Raji (cell line): Measurements from ENCODE around the gene ENOX1.

Experiments used
- POLR2A ChIP-seq: IDR thresholded peaks from 2 replicates; pipeline ENCODE4 v1.6.1; 2011; ENCODE audit warnings: low read depth, low read length, control low read depth; ENCODE audit not compliant: insufficient read depth

Gene ENOX1

DNA sequence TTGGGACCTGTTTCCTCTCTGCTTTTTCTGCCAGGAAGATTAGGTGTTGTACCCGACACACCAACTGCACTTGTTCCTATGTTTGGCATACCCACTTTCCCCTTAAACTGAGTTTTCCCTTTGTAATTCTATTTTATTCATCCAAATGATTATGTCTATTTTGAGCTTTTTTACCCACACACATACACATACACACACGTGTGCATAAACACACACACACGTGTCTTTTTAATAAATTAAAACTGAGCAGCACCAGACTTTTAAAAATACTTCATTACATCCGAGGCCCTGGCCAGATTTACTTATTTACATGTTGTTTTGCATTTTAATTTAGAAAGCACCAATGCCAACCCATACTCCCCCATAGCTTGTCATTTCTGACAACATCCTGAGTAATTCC lies 413.4 kb downstream of the ENOX1 start:
- TF ChIP-seq POLR2A, result no peak

- TF ChIP-seq POLR2A, result no peak
Observed at GRCh38 chr13:43370842-43371241, 415.9 kb downstream of the ENOX1 start.

DNA sequence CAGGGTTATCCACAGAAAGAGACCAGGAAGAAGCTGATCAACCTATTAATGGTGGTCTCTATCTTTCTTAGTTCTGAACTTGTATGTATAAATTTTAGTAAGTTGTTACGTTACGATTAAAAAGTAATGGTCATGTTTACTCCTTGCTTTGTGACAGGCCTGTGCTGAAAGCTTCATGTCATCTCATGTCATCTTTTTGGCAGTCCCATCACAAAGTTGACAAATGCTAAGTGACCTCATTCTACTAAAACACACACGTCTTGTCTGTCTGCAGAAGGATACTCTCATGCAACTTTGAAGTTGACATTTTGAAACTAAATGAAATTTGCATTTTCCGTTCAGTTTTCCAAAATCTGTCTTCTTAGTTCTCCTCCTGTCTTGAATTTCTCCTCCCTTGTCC lies 417.5 kb downstream of the ENOX1 start:
- no peak for TF ChIP-seq POLR2A

- no peak for TF ChIP-seq POLR2A
Observed at GRCh38 chr13:43368003-43368402, 418.8 kb downstream of the ENOX1 start.

DNA sequence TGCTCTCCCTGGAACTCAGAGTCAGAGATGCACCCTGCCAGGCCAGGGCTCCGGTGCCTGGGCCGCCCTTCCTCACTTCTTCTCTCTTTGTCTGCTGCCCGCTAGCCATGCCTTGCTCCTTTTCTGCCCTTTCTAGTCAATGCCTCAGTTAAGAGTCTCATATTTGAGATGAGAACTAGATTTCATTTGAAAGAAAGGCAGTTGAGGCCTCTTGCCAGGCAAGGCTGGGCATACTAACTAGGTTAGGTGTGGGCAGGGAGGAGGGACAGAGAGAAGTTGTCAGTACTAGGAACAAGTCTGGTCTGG lies 421.8 kb downstream of the ENOX1 start:
- TF ChIP-seq POLR2A, result no peak

GRCh38 chr13:43364210-43365038 lies 422.3 kb downstream of the ENOX1 start:
- no peak for TF ChIP-seq POLR2A

- no peak for TF ChIP-seq POLR2A
Observed at GRCh38 chr13:43363156-43363953, 423.4 kb downstream of the ENOX1 start.

GRCh38 chr13:43362556-43362955 lies 424.2 kb downstream of the ENOX1 start:
- no peak for TF ChIP-seq POLR2A

GRCh38 chr13:43360892-43361610 lies 425.7 kb downstream of the ENOX1 start:
- no peak for TF ChIP-seq POLR2A

GRCh38 chr13:43360171-43360570 lies 426.6 kb downstream of the ENOX1 start:
- no peak for TF ChIP-seq POLR2A

DNA sequence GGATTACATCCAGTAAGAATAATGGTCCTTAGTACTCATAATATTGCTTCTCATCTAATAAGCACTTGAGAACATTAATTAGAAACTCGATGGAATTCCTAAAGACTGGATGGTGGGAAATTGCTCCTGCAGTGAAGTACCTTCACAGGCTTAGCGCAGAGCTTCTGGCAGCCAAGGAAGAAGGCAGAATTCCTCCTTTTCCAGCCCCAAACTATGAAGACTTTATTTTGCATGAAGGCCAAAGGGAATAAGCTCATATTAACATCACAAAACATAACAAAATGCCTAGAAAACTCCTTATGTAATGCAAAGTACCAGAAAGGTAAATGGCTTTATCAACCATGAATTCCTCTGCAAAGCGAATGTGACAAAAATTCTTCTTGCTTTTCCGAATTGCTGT lies 427.2 kb downstream of the ENOX1 start:
- no peak for TF ChIP-seq POLR2A

DNA sequence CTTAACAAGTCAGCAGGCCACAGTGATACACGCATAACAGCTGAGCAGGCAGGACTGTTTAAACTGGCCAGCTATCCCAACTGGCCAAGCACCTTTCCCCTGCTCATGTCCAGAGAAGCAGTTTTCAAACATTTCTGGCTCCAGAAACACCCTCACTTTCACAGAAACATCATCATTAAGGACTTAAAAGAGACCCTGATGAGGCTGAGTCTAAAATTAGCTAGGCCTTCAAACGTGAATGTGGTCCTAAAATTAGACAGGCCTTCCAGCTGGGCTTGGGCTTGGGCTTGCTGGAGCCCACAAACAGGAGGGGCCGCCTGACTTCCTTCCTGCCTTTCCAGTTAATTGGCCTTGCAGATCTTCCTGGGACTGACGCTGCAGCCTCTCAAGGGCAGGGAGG lies 429.2 kb downstream of the ENOX1 start:
- no peak for TF ChIP-seq POLR2A

DNA sequence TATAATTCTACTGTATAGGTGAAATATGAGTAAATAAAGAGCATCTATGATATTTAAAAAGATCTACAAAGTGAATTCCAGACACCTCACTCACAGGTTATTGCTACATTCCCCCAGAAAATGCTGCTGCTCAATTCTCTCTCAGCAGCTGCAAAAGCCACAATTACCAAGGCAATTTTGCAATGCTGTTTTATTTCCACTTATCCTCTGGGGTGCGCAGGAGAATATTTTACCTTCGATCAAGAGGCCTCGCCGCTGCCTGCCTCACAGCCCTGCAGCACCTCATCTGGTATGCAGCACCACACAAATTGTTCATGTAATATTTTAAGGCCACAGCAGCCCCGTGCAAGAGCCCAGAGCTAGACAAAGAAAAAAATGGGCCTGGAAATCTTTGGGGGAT lies 430.2 kb downstream of the ENOX1 start:
- TF ChIP-seq POLR2A, result no peak

GRCh38 chr13:43355774-43356173 lies 431.0 kb downstream of the ENOX1 start:
- TF ChIP-seq POLR2A, result no peak

- TF ChIP-seq POLR2A, result no peak
Observed at GRCh38 chr13:43354153-43354945, 432.4 kb downstream of the ENOX1 start.

DNA sequence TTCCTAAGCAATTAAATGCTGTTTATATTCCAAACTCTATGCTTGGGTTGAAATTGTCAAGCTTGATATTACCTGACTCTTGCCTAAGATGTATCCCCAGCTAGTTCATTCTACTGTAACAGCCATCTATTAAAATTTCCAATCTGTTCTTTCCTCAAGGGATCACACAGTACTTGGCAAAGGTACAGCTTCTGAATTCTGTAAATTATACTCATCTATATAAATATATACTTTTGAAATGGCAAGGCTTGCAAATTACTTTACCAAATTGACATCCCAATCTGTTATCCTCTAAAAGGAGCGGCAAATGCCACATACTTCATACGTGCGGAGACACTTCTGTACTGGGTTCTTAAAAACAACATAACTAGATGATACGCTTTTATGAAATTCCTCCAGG lies 433.1 kb downstream of the ENOX1 start:
- TF ChIP-seq POLR2A, result no peak

DNA sequence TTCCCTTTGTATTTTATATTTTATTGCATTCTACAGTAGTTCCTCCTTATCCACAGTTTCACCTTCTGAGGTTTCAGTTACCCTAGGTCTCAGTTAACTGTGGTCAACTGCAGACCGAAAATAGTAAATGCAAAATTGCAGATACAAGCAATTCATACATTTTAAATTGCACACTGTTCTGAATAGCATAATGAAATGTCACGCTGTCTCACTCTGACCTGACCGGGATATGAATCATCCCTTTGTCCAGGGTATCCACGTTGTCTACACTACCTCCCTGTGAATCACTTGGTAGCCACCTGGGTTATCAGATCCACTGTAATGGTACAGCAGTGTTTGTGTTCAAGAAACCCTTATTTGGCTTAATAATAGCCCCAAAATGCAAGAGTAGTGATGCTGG lies 438.4 kb downstream of the ENOX1 start:
- TF ChIP-seq POLR2A, result no peak
